GM18519 (cell line): ENCODE measurements around the gene CD34.

Source experiments
- ATAC-seq: cut with Tn5 transposase; IDR thresholded peaks from one replicate; pipeline ENCODE4 v1.9.1; 2021; ENCODE audit warnings: mild to moderate bottlenecking, moderate library complexity; ENCODE audit not compliant: unreplicated experiment, low FRiP score

Gene CD34

DNA sequence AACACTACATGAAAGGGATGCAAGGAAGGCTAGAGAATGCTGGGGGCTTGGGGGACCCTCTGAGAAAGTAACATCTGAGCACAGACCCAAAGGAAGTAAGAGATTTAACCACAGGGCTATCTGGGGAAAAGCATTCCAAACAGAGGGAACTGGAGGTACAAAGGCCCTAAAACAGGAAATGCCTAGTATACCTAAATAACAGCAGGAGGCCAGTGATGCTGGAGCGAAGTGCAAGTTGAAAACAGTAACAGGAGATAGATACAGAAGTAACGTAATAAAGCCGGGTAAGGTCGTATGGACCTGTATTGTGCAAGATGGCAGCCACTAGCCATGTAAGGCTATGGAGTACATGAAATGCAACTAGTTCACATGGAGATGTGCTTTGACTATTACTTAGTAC is 52.1 kb downstream of the CD34 start:
- no peak for ATAC-seq

DNA sequence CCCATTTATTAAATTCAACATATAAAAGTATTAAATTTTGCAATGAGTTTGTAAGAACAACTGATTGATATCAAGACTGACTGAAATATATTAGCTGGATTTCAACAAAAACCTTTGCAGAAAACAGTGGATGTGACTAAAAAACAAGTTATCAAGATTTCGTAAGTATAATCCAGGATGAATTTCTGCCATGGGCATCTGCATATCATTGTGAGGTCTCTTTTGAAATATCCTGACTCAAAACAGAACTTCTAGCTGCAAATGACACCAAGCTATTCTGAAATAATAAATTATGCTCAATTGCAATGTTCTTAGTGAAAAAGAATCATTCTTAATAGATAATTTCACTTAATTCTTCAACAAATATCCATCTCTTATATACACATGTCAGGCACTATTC is 52.6 kb downstream of the CD34 start:
- no peak for ATAC-seq

DNA sequence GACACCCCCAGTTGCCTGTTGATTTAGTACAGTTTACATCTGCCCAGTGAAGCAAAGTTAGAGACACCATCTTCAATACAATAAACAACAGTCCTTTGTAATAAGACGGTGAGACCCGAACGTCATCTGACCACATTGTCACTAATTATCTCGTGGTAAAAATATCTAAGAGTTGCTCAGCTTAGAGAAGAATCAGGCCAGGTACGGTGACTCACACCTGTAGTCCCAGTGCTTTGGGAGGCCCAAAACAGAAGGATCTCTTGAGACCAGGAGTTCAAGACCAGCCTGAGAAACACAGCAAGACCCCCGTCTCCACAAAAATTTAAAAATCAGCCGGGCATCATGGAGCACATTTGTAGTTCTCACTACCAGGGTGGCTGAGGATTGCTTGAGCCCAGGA is 53.5 kb downstream of the CD34 start:
- no peak for ATAC-seq

DNA sequence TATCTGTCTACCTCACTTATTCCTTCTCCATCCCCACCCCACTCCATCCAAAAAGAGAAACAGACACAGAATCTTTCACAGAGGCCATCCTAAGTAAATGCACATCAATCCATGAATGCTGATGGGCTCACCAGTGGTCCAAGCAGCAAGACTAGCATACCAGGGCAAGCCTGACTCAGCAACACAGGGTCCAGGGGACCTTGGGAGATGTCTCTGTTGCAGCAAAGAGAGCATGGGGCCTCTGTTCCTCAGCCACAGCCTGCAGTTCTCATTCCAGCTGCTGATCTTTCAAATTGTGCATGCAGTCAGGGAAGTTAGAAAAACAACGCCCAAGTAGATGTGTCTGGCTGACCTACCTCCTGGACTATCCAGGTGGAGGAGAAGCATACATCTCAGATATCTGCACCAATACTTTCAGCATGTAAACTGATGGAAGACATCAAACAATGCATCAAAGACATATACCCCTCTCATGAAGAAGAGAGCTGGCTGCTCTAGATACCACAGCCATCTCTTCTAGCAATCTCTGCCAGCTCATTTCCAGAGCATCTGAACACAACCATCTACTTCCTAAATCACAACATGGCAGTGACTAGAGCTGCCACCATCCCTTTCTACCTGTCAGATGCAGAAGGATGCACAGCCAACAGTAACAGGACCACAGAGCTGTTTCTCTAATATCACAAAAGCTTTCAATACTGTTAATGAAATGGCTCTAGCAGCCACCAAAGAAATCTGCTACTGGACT is 54.5 kb downstream of the CD34 start:
- ATAC-seq = no peak

DNA sequence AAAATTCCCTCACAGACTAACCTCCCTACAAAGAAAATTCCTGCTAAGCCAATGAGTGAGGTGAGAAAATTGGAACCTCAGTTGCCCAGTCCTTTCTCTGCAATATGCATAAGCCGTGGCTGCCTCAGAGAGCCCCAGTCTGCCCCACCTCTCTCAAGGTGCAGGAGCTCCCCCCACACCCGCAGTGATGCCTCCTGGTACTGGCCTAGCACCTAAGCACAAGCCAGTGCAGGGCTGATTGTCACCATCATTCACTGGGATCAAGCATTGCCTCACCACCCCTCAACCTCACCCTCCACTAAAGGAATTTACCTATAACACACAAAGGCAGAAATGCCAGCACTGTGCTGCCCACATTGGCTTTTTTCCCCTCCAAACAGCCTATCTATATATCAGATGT is 56.9 kb downstream of the CD34 start:
- no peak for ATAC-seq

DNA sequence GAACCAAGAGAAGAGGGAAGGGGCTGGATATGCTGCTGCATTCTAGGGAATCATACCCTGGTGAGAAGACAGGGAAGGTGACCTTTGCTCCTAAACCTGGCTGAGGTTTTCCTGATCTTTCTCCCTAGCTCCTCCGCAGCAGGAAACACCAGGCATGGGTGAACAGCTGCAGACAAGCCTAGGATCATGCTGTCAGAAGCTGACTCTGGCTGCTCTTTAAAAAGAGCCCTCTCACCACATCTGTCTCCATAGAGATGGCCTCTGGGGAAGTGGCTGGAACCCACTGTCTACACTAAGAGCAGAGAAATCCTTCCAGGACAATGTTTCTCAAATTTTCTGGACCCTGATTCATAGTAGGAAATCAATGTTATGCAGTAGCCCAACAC is 57.6 kb downstream of the CD34 start:
- ATAC-seq = no peak

DNA sequence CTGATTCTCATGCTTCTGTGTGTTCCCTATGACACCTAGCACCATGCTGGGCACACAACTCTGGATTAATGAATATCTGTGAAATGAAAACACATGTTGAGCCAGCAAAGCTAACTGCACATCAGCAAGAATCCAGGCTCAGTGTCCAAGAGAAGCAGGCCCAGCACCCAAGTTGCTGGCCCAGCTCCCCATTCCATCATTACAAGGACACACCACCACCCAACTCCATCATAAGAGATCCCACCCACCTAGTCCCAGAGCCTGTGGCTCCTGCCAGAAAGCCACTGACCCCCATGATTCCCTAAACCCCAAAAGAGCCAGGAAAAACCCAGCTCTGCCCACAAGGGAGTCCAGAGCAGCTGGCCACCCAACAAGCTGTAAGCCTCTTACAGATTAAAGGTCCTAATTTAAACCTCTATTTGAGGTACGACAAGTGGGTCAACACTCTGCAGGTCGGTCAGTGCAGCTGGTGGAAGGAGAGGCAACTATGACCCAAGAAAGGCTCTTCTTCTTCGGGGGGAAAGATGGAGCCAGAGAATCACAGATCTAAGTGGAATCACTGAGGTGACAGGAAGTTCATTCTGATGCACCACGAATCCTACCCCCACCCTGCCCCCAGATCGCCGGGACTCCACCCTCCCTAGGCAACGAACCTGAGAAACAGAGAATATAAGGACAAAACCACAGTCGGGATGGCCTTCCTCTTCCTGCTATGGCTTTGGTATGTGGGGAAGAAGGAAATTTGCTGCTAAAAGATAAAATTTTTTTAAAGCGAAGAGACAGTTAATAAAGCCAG is 58.2 kb downstream of the CD34 start:
- ATAC-seq = no peak

DNA sequence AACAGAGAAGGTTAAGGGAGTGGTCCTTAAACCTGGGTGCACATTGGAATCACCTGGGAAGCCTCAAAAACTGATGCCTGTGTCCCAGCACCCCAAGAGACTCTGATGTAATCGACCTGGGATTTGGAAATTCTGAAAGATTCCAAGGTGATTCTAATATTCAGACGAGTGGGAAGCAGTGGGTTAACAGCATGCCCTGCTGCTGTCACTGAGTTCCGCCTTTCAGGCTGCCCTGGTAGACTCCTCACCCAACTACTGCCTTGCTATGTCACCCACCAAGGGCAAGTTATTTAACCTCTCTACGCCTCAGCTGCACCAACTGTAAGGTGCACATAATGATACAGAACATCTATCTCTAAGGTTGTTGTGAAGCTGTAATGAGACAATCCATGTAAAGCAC is 59.2 kb downstream of the CD34 start:
- no peak for ATAC-seq

DNA sequence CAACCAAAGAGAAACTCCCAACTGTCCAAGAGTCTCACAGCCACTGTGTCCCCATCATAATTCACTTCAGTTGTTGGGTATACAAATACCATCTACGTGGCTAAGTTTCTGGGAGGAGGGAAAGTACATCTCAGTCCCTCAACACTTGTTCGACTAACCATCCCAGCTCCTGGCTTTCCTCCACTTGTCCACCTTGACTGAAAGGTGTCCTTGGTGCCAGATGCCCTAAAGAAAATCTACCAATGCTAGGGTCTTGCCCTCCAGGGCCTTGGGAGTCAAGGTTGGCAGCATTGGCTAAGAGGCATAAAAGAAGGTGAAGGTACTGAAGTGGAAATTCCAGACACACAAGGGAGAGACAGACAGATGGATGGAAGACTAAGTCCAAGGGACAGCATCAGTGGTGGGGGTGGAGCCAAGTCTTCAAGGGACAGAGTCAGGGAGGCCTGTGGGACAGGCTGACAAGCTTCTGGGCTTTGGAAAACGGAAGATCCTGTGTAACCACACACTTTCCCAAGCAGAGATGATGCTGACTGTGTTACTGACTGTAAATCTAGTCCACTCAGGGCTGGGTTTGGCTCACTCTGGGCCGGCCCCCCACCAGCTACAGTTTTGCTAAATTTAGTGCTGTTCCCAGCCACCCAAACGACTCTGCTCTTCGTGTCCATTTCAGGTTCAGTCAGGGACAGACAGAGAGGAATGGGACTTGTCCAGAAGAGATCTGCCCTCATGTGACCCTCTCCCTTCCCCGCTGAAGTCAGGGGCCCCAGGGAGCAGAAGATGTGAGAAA is 60.1 kb downstream of the CD34 start:
- no peak for ATAC-seq

DNA sequence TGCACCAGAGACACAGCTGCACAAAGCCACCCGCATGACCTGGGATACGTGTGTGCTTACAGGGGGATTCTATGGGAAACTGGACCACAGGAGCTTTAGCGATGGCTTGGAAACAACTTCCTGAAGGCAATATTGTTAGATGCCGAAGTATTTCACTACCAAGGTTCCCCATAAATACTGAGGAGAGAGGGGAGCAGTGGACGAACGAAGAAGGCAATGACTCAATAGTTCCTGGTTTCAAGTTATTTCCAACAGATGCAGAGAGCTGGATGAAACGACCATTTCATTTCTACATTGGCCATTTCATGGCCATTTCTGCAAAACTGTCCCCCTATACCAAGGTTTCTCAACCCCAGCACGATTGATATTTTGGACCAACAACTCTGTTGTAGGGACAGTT is 61.3 kb downstream of the CD34 start:
- no peak for ATAC-seq

DNA sequence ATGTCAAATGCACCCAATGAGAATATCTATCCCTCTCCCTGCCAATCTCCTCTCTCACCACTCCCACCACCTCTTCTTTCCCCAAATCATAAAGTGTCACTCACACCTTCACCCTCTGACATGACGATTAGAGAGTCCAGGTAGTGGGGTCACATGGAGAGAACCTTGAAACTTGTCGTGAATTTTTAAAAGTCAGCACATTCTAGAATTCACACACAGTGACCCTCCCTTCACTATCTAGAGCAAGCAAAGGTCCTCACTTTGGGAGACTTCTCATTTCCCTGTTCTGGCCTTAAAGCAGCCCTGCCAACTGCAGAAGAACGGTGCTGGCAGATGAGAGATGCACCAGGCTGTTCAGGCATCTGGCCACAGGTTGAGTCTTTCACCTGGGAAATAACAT is 61.9 kb downstream of the CD34 start:
- no peak for ATAC-seq

DNA sequence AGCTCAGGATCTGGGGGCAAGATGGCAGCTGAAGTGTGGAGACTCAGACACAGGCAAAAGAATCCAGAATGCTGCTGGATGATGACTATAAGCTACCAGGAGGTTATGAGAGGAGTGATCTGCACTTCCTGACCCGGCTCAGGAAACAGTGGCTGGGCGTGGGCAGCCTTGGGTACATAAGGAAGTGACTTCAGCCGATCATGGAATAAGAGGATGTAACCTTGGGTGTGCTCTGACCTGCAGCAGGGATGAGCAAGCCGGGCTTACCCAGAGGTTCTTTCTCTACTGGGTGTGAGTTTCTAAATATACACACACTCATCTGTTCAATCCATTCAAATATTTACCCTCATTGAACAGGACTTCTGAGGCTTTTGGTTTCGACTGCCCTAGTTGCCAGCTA is 62.7 kb downstream of the CD34 start:
- ATAC-seq = no peak

DNA sequence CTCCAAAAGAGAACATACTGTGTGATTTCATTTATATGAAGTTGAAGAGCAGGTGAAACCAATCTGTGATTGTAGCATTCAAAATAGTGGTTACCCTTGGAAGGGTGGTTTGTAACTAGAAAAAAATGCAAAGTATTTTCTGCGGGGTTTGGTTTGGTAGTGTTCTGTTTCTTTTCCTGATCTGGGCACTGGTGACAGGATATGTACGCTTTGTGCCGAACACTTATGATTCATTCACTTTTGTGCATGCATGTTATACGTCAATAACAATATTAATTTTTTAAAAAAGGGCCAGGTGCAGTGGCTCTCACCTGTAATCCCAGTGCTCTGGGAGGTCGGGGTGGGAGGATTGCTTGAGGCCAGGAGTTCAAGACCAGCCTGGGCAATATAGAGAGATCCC is 63.8 kb downstream of the CD34 start:
- no peak for ATAC-seq

DNA sequence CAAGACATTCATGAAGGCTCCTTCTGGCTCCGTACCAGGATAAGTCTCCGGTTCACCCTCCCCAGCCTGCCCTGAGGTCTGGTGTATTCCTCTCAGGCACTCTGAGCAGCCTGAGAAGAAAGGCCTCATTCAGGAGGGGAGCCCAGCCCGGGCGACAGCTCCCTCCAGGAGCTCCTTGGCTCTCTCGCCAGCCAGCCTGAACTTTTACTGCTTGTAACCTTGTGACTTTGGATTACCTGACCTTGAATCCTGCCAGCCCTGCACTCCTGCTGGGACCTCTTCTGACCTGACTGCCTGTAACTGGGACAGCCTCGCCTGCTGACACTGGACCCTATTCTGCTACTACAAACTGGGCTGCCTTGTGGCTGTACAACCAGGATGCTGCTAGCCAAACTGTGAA is 65.8 kb downstream of the CD34 start:
- ATAC-seq = no peak

DNA sequence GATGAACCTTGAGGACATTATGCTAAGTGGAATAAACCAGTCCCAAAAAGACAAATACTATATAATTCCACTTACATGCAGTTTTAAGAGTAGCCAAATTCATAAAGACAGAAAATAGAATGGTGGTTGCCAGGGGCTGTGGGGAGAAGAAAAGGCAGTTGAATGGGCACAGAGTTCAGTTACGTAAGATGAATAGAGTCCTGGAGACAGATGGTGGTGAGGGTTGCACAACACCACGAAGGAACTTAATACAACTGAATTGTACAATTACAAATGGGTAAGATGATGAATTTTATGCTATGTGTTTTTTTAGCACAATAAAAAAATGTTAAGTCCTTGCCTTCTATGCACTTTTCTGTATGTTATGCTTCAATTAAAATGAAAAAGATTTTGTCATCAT is 66.6 kb downstream of the CD34 start:
- no peak for ATAC-seq

DNA sequence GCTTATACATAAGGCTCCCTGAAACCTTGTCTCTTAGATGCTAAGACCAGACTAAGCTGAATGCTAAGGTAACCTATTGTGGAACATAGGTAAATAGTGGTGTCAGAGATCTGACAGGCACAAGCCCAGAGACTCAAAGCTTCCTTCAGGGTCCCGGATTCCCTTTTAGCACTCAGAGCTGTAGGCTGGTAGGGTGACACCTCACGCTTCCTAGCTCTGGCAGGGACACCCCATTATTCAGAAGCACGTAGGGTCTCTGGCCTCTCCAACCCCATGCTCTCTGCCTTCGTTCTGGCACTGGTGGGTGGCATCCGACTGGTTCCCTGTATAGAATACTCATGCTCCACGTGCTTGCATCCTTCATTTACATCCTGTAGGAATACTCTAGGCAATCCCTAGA is 68.4 kb downstream of the CD34 start:
- no peak for ATAC-seq

DNA sequence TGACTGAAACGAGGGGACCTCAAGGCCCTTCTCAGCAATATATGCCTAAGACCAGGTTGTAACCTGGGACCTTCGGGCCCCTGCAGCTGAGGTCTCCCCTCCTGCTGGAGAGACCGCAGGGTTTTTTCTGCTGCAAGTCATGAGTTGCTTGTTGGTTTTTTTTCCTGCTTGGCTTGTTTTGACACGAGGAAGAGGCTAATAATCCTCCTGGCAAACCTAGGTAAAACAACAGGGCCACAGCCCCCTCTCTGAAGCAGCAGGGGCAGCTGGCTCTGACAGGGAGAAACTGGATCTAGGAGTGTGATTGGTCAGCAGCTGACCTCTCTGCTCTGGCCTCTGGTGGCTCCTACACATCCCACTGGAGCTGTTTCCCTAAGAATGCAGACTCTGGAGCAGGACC is 69.0 kb downstream of the CD34 start:
- ATAC-seq = no peak

DNA sequence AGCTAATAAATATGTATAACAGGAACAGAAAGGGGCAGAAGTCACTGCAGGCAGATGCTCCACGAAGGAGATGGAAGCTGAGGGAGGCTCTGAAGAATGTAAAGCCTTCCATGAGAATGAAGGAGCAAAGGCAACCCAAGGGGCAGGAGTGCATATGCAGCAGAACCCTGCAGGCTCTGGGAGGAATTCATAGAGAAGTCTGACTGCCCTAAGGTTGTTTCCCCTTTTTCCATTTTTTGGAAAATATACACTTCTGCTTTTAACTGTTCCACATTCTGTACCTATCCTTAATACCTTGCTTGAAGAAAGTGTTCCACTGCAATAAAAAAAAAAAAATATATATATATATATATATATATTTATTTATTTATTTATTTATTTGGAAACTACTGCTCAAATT is 69.6 kb downstream of the CD34 start:
- no peak for ATAC-seq

DNA sequence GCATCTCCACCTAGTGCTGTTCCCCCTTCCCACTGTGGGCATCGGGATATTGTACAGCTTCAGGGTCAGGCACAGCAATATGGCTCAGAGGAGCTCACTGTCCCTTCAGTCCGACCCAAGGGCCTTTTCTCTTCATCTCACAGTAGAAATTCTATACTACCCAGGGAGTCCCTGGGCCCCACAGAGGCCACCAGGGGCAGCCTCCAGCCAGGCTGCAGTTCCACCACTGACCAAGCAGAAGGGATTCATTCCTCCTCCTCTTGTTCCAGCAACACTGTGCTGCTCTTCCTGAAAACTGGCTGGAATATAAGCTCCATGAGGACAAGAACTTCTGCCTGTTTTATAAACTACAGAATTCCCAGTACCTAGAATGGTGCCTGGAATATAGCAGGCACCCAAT is 70.5 kb downstream of the CD34 start:
- ATAC-seq = no peak

DNA sequence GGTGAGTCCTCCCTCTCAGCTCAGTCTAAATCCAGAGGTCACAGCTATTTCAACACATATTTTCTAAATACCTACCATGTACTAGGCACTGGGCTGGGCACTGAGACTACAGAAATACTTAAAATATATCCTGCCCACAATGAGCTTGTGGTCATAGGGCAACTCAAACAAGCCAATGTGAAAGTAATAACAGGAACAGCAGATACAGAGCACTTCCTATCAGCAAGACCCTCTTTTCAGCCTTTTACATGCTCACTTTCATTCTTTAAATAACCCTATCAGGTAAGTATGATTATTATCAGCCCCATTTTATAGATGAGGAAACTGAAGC is 71.9 kb downstream of the CD34 start:
- ATAC-seq = no peak

DNA sequence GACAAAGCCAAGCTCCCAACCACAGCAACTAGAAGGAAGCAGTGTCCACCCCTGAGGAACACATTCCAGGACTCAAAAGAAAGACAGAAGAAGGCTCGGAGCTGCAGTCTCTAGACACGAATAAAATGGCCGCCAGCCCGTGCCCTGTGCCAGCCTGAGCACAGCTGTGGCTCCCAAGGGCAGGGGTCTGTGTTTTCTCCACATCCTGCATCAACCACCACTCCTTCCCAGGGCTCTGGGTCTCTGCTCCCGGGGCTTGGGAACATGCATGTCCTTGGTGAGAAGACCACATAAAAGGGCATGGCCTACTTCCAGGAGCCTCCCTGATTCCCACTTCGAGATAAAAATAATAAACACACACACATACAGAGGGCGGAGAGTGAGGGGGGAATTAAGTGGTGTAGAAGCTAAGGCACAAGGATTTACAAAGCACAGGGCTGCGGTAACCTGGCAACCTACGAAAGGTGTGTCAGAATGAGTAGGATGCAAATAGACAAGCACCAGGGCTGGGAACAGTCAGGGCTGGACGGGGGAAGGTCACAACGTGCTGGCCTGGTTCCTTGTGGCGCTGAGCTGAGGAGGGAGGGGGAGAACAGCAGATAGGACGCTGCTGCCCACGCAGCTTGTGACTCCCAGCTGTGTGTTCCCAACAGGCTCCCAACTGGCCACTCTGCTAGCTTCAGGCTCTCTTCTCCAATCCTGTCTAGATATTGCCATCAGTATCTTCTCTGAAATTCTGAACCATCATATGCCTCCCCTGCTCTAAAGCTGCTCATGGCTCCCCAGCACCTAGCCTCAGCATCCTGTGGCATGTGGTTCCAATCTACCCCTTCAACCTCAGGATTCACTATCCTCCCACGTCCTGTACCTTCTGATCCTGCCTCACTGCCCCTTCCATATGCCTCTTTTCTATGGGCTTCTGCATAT is 72.5 kb downstream of the CD34 start:
- no peak for ATAC-seq
